GM18951 (cell line): ENCODE data around the gene DLD.

Source experiments
- POLR2A ChIP-seq: IDR thresholded peaks from 4 replicates; pipeline ENCODE4 v1.6.1; 2011; ENCODE audit warnings: mild to moderate bottlenecking; ENCODE audit not compliant: insufficient read length, insufficient read depth; ENCODE audit errors: extremely low read depth
- in situ Hi-C: fragments of 300-500 bp; cut with MboI; formaldehyde crosslinking; loops from one replicate; pipeline ENCODE4 v1.12.0; 2022; ENCODE audit warnings: low sequenced_read_pairs, mixed read lengths, inconsistent platforms; ENCODE audit not compliant: unreplicated experiment

The DLD gene

GRCh38 chr7:107962817-107963216, 71.8 kb downstream of the DLD start:
- in situ Hi-C loops, result no loop called here
- no peak for TF ChIP-seq POLR2A

GRCh38 chr7:107964510-107964909, 73.5 kb downstream of the DLD start:
- TF ChIP-seq POLR2A, result no peak
- in situ Hi-C loops, result no loop called here

GRCh38 chr7:107966711-107967110, 75.7 kb downstream of the DLD start:
- no peak for TF ChIP-seq POLR2A
- in situ Hi-C loops, result no loop called here

GRCh38 chr7:107967420-107967819, 76.4 kb downstream of the DLD start:
- TF ChIP-seq POLR2A, result no peak
- in situ Hi-C loops, result no loop called here

- in situ Hi-C loops, result no loop called here
- no peak for TF ChIP-seq POLR2A
Measured at GRCh38 chr7:107968449-107968848, 77.5 kb downstream of the DLD start.

GRCh38 chr7:107969856-107970255, 78.9 kb downstream of the DLD start:
- in situ Hi-C loops, result no loop called here
- no peak for TF ChIP-seq POLR2A
